GM18502 (cell line): ENCODE data around the gene MAP3K20.
"Not testable (repeated sequence)": the region's sequence is repeated elsewhere in the genome, so short reads cannot be mapped to it uniquely, and the experiment has no call there.

Experiments used
- ATAC-seq: cut with Tn5 transposase; IDR thresholded peaks from one replicate; pipeline ENCODE4 v1.9.1; 2021; ENCODE audit warnings: mild to moderate bottlenecking; ENCODE audit not compliant: unreplicated experiment, poor library complexity

The MAP3K20 gene

DNA sequence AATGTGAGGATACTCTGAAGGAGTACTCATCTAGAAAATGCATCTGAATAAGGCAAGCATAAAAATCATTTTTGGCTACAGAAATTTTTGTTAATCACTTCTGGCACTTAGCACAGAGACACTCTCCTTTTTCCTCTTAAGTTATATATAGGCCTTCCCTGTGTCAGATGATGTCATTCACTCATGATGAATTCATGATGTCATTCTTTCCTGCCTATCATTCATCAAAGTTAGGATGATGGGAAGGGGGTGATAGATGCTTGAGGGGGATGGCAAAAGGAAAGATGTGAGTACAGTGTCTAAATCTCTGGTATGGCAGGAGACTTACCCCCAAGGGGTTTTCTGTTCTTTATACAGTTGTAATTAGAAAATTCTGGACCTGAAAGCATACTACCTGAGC is 42.0 kb downstream of the MAP3K20 start:
- ATAC-seq: no peak

DNA sequence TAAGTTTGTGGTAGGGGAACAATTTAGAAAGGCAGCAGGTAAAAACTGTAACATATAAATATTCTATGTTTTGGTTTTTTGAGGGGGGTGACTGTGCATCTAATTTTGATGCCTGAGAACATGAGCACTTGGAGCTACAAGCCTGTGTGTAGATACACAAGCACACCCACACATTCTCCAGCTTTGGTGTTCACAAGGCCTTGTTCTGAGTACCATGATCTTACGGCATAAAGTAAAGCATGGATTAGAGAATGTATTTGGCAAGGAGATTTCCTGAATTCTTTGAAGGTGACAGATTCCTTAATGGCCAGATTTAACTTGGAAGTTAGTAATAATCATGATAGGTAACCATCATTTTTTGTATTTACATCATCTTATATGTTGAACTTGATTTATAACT is 42.7 kb downstream of the MAP3K20 start:
- no peak for ATAC-seq

DNA sequence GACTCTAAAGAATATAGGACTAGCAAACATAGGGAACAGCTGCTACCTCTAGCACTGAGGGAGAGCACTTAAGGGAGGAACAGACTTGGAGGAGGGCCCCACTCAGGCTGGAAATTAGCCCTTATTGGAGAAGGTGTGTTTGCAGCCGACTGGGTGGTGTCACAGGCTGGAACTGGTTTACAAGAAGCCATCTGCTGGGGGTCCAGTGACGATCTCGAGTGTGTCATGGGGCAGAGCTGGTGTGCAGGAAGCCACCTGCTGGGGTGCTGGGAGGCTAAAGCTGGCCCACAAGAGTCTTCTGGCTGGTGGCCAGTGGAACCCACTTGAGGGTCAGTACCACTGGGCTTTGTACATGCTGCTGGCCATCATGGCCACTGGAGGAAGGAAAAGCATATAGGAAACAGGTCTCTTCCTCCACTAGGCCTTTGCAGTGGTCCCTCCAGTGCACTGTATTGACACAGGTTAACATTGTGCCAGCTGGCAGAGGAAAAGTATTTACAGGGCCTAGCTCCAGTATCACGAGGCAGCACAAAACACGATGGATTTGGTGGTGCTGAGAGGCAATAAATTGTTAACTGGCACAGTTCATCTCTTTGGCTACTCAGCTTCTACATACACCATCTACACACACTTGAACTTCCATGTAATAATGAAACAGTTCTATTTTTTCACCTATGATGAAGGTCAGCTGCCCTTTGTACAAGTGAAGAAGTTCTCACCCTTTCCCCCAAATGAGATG is 43.6 kb downstream of the MAP3K20 start:
- no peak for ATAC-seq

DNA sequence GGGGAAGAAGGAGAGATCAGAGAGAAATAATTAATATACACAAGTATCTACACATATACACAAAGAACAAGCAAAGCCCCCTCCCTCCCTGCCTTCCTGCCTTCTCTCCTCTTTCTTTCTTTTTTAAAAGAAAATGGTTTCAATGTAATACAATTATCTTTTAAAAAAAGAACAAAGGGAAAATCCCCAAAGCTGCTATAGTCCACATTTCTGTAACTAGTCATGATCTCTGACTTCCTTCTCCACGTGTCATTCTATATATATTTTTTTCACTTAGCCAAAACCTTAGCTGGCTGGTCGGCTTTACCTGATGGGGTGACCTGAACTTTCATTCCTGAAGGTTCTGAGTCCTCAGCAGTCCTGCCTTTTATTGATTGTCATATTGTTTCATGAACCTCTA is 44.3 kb downstream of the MAP3K20 start:
- ATAC-seq: no peak

DNA sequence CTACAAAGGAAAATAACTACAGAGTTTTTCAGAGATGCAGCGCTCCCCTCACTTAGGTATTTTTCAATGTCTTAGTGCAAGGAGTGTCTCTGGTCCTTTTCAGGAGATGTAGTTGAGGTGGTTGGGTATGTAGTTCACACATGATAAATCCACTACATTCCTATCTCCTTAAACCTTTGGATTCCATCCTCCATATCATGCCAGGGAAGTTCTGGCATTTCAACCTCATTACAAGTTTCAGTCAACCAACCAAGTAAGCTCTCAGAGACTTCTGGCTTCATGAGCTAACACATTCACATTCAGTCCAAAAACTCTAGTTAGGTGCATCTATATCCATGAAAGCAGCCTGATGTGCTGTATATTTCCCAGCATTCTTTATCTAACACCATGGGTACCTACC is 47.3 kb downstream of the MAP3K20 start:
- ATAC-seq: no peak

DNA sequence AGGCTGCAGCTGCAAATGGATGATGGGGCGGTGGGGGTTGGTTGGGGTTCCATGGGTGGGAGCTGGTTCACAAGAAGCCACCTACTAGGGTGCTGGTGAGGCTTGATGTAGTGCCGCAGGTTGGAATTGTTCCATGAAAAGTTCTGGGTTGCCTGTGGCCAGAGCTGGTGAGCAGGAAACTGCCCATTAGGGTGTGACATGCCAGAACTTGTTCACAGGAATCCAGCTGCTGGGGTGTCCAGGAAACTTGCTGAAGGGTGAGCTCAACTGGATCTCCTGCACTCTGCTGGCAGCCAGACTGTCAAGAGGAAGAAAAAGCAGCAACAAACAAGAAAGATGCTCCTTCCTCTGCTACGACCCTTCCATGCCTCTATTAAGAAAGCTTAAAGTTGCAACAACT is 48.8 kb downstream of the MAP3K20 start:
- ATAC-seq: no peak

DNA sequence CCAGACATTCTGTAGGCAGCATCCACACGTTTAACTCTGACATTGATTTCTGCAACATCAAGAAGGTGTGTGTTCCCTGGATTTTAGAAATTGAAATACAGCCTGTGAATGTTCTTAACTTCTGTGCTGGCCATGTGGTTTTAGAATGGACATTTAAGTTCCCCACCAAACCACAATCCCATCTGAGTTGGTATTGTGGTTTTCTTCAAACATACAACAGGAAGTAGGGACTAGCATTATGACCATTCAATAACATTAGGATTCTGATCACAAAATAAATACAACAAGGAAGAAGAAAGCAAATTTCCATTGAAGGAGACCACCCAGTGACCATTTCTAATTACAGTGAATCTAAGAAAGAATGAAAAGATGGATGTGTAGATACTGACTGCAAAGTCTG is 51.2 kb downstream of the MAP3K20 start:
- ATAC-seq: no peak

DNA sequence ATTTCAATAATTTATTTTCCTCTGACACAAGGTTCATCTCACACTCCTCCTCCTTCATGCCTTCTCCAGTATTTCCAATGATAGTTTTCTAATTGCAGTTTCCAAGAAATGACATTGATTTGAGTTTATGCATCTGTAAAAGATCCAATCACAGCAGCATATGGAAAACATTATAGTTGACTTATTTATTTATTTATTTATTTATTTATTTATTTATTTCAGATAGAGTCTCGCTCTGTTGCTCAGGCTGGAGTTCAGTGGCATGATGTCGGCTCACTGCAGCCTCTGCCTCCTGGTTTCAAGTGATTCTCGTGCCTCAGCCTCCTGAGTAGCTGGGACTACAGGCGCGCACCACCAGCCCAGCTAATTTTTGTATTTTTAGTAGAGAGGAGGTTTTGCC is 52.5 kb downstream of the MAP3K20 start:
- not testable (repeated sequence) for ATAC-seq

DNA sequence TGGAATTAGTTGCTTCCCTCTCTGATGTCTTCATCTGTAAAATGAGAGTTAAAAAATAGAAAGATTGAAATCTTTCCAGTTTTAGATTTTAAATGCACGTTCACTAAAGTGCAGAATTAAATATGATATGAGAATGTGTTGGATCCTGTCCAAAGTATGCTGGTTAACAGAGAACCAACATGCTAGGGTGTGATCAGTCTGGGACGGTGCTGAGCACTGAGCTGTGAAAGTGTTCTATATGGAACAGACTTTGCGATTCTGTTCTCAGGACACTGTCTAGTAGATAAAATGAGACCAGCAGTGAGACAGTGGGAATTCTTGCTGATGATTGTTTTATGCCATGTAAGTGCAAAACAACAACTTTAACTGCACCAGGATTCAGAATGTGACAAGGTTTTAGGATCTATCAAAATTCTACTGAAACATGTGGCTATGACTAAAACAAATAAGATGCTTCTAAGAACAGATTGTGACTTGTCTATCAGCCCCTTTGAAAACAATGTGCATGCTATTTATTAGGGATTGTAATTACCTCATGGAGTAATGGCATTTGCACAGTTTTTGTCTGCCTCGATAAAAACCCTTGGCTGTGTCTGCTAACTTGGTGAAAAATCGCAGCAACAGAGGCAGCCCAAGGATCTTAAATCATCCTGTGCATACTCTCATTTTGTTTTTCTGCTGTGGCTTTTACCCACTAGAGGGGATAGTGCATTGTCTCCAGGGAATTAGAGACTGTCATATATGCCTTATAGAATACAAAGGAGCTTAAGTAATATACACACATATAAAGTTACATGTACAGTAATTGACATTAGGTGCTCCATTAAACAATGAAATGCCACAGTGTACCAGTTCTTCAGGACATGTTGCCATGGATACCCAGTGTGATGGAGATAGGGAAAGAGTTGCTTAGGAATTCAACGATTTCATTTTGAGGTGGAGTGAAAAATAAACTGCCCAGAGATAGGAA is 55.1 kb downstream of the MAP3K20 start:
- no peak for ATAC-seq

DNA sequence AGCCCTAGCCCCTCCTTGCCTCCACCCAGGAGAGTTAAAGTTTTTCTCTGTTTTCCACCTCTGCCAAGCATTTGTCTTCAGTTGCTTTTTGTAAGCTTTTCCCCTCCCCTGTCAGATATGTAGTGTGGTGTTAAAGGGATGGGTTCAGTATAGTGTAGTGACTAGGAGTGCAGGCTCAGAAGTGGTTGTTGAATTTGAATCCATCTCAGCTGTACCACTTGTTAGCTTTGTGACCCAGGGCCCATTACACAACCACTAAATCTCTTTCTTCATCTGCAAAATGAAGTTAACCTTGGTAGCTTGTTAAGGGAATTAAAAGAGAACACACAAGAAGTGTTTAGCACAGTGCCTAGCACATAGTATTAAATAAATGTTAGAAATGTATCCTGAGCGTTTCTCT is 56.9 kb downstream of the MAP3K20 start:
- no peak for ATAC-seq

DNA sequence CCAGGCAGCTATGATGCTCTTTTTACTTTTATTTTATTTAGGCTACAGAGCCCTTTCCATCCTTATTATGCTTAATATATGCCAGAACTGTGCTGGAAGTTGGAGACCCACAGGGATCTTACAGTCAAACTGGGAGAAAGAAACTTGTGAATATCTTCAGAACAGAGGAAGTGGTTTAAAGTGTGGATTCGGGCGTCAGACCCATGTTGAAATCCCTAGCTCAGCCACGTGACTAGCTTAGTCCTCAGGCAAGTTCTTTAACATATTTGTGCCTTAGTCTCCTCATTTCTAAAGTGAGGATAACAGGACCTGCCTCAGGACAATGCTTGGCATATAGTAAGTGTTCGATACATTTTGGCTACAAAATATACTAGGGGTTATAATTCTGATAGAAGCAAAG is 59.1 kb downstream of the MAP3K20 start:
- no peak for ATAC-seq

DNA sequence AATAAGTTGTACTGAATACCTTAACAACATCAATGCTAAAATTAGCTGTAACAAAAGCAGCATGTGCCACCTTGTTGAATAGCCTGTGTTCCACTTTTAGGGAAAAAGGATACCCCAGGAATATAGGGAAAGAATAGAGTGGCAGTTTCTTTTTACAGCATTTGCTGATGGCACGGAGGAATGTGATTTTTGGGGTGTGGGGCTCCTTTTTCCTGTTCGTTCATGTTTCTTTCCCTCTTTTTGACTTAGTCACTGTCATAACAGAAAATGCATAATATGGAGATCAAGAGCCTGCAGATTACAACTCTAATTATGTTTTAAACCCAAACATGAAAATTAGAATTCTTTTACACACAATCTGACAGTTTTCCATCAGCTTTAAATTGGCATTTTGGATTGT is 60.4 kb downstream of the MAP3K20 start:
- ATAC-seq: no peak

DNA sequence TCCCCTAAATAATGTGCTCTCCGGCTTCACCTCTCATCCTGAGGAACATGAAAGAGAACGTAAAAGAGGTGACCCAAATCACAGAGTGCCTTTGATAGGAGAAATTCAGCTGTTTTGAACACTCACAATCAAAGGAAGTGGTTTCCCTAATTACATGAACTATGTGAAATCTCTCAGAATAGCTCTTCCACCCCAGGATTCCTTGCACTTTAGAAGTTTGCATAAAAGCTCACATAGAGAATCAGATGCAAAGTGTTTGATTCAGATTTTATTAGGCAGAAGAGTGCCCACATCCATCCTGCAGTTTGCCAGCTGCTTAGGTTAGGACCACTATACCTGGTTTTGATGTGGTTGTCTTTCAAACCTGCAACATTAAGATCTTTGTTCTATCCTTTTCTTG is 61.0 kb downstream of the MAP3K20 start:
- ATAC-seq: no peak

DNA sequence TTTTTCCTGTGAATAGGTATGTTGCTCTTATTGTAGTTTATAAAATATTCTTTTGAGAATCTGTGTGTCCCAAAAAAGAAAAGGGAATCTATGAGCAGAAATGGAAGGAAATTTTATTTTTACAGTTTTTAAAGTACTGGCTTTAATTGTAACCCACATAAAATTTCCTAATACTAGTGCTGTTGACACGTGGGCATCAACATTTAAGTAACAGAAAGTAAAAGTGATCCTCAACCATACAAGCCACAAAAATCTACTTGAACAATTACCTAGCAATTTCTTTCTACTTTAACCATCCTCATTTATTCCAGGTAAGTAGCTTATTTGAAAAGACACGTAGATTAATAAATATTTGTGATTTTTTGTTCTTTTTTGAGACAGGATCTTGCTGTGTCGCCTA is 62.0 kb downstream of the MAP3K20 start:
- no peak for ATAC-seq

DNA sequence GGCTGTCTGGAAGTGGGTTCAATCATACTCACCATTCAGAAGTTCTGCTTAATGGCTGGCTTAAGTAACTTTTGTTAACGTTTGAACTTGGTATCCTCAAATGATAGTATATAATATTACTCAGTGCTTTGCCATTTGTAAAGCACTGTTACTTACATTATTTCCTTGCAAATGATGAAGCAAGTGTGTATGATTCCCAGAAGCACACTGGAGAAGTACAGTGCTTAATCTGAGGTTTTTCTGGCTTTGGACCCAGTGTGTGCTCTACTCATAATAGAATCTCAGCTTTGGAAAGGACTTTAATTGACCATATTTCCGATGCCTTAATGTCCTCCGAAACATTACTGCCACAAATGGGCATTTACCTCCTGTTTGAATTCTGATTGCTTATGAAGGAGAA is 63.3 kb downstream of the MAP3K20 start:
- ATAC-seq: no peak

DNA sequence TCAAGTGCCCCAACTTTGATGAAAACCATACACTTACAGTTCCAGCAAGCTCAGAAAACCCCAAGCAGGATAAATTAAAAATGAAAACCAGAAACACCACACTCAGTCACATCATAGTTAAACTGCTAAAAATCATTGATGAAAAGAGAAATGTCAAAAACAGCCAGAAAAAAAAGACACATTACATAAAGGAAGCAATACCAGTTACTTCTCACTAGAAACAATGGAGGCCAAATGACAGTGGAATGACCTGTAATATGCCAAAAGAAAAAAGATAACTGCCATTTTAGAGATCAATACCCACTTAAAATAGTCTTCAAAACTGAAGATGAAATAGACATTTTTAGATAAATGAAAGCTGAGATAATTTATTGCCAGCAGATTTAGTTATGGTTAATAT is 66.0 kb downstream of the MAP3K20 start:
- no peak for ATAC-seq

DNA sequence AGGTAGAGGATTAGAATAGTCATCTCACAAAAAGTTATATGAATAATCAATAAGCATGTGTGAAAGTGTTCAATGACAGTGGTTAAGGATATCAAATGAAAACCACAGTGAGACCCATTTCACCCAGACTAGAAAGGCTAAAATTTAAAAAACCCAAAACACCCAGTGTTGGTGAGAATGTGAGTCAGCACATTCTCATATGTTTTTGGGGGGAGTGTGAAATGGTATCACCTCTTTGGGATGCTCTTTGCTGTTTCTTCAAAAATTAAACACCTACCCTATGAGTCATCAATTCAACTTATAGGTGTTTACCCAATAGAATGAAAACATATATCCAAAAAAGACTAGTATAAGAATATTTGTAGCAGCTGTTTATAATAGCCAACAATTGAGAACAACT is 69.8 kb downstream of the MAP3K20 start:
- ATAC-seq: no peak

DNA sequence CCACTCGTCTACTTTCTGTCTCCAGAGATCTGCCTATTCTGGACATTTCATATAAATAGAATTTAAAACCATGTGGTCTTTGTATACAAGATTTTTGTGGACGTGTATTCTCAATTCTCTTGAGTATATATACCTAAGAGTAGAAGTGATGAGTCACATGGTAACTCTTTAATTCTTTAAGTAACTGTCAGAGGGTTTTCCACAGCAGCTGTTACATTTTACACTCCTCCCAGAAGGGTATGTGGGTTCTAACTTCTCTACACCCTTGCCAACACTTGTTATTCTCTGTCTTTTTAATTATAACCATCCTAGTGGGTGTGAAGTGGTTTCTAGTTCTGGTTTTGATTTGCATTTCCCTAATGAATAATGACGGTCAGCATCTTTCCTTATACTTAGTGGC is 70.9 kb downstream of the MAP3K20 start:
- ATAC-seq: no peak

DNA sequence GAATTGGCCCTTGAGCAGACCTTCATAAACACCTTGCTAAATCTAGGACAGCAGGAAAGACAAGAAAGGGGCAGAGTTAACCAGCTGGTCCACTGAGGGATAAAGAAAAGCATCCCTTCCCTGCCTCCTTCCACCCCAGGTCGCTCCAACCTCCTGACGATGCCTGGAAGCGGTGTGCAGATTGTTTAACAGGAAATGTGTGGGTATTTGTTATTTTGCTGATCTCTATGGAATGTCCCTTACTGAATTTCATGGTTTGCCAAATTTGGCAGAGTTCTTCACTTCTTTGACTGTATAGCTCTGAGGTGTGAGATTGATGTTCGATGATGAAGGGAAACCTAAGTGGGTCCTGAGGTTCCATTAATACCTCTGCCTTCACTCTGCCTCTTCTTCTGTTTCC is 72.9 kb downstream of the MAP3K20 start:
- no peak for ATAC-seq

DNA sequence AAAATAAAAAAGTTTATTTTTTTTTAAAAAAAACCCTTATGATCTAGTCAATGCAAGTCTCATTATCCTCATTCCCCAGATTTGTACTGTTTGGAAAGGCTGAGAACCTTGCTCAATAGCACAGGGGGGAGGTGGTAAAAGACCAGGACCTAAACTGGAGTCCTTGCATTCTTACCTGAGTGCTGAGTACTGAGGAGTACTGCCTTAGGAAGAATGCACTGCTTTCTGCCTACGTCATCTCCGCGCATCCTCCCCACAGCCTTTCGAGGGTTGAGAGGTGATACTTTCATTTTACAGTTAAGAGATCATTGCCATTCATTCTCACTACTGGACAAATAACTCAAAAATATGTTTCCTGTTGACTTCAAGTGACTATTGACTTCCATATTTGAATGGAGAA is 73.8 kb downstream of the MAP3K20 start:
- ATAC-seq: peak; percentile 65

DNA sequence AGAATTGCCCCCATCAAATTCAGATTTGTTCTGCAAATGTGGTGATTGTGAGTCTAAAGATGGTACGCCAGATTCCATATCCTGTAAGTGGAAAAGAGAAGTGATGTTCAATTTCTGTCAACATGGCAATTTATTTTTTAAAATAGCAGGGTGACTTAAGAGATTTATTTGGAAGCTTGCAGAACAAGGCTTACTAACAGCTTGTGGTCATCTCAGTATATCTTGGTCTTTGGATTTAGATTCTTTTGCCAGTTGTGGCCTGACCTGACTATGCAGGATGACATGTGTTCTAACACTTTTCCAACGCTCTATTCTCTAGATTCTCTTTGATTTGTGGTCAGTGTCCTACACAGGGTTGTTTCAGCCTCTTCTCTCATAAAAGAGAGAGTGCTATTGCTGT is 74.4 kb downstream of the MAP3K20 start:
- ATAC-seq: no peak

DNA sequence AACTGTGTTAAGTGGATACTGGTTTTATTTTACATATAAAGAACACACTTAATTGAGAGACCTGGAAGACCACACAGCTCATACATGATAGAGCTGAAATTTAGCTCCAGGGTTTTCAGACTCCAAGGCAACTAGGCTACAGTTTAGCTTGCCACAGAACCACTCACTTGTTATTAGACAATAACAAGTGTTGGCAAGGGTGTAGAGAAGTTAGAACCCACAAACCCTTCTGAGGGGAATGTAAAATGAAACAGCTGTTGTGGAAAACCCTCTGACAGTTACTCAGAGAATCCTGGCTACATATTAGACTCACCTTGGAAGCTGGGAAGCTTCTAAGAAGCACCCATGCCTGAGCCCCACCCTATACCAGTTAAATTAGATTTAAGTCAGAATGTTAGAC is 75.3 kb downstream of the MAP3K20 start:
- ATAC-seq: no peak
